ENCODE data around the gene RAB5IF. TPM values are rescaled to one million over a fixed set of nuclear protein-coding genes. Genes with fewer than 3 reads are reported as not detected.

RAB5IF gene
- total RNA-seq, 1 donor from 2014 or later = 54.9 TPM

DNA sequence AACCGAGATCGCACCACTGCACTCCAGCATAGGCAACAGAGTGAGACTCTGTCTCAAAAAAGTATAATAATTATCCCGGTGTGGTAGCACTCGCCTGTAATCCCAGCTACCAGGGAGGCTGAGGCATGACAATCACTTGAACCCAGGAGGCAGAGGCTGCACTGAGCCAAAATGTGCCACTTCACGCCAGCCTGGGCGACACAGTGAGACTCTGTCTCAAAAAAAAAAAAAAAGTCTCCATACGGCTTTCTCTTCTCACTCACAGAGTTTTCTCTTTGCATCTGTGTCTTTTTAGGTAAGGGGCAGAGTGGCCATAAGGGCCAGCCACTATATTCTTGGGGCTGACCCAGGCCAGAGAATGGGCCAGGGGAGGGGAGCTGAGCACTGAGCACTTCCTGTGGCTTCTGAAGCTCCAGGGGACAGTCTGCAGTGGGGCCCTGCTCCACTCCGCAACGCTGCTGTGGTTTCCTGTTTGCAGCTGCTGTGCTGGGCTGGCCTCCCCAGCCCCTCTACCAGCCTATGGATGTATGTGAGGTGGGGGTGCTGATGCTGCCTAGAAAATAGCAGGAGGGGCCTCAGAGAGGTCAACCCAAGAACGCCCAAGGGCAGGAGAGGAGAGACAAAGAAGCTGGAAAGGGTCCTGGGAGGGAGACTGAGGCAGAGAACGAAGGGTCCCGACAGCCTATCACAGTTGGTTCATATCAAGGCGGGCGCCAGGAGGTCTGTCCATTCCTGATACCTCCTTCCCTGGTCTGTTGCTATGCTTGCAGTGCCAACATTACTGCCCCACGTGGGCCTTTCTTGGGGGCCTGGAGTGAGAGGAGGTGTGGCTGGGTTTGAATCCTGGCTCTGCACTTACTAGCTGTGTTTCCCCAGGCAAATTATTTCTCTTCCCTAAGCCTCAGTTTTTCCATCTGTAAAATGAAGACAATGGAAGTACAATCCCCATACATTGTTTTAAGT is 24.4 kb downstream of the RAB5IF start:
- no peak overlapping the region for H3K4me3 Mint-ChIP-seq
- ChIA-PET CTCF (no interaction called here), POLR2A (interaction anchor here (0.9 kb wide), 1 partner anchor 25 kb away, joined by 5 read pairs; the partner anchor contains the start of gene RAB5IF)
- intact Hi-C loops (cut with micrococcal nuclease) = no loop called here
- no peaks in the 10 kb centered on the region for H3K27me3 Mint-ChIP-seq
- H3K36me3 Mint-ChIP-seq (ENCODE audit: low read depth) = no peaks in the 10 kb centered on the region
- H3K9me3 Mint-ChIP-seq = no peaks in the 10 kb centered on the region
- peak; percentile 66 for ATAC-seq (ENCODE audit: low read depth)
- peak overlapping the region; percentile 41 for H3K27ac Mint-ChIP-seq
- peaks cover 9% of the 10 kb centered on the region for H3K4me1 Mint-ChIP-seq
- DNase-seq = no peak
- TF ChIP-seq, protein P1, sequence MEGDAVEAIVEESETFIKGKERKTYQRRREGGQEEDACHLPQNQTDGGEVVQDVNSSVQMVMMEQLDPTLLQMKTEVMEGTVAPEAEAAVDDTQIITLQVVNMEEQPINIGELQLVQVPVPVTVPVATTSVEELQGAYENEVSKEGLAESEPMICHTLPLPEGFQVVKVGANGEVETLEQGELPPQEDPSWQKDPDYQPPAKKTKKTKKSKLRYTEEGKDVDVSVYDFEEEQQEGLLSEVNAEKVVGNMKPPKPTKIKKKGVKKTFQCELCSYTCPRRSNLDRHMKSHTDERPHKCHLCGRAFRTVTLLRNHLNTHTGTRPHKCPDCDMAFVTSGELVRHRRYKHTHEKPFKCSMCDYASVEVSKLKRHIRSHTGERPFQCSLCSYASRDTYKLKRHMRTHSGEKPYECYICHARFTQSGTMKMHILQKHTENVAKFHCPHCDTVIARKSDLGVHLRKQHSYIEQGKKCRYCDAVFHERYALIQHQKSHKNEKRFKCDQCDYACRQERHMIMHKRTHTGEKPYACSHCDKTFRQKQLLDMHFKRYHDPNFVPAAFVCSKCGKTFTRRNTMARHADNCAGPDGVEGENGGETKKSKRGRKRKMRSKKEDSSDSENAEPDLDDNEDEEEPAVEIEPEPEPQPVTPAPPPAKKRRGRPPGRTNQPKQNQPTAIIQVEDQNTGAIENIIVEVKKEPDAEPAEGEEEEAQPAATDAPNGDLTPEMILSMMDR (IDR thresholded peaks at IDR 0.05) = no peak

DNA sequence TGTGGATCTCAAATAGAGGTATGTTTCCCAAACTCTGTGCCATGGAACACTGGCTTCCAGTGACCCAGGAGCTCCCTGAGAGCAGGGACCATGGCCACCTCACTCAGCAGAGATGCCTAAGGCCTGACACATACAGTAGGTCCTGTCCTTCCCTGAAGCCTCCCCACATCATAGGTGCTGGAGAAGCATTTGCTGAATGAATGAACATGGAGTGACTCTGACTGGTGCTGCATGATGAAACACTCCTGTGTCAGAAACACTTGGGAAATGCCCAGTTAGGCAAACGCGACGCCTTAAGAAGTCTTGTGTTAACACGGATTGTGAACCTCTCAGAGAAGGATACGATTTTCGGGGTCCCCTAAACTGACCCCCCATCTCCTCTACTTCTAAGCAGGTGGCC is 26.1 kb downstream of the RAB5IF start:
- H3K27ac Mint-ChIP-seq = no peak overlapping the region
- ChIA-PET POLR2A (no interaction called here), CTCF (no interaction called here)
- H3K36me3 Mint-ChIP-seq (ENCODE audit: low read depth) = no peaks in the 10 kb centered on the region
- no peaks in the 10 kb centered on the region for H3K27me3 Mint-ChIP-seq
- no peak overlapping the region for H3K4me3 Mint-ChIP-seq
- H3K4me1 Mint-ChIP-seq = peaks cover 9% of the 10 kb centered on the region
- no peaks in the 10 kb centered on the region for H3K9me3 Mint-ChIP-seq
- TF ChIP-seq, protein P1 (IDR thresholded peaks at IDR 0.05) = no peak
- ATAC-seq (ENCODE audit: low read depth) (no peak), DNase-seq (no peak)
- intact Hi-C loops (cut with micrococcal nuclease) = no loop called here

DNA sequence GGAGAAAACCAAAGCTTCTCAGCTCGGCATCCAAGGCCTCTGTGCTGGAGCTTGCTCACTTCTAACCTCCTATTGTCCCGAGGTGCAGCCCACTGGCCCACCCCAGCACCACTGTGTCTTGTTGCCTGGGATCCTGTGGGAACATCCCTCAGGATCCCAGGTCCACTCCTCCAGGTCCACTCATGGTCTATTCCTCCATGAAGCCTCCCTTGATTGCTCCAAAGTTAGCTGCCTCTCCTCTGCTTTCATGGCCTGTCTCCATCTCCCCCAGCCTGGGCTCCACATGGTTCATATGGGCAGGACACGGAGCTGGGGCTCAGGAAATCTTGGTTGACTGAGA is 26.5 kb downstream of the RAB5IF start:
- H3K9me3 Mint-ChIP-seq = no peaks in the 10 kb centered on the region
- no peaks in the 10 kb centered on the region for H3K36me3 Mint-ChIP-seq (ENCODE audit: low read depth)
- POLR2A ChIA-PET = interaction anchor here (0.6 kb wide), 1 partner anchor 800 kb away, joined by 3 read pairs; no protein-coding TSS in a partner anchor
- H3K27ac Mint-ChIP-seq = no peak overlapping the region
- ATAC-seq (ENCODE audit: low read depth) (no peak), DNase-seq (no peak)
- H3K4me3 Mint-ChIP-seq = no peak overlapping the region
- CTCF ChIA-PET = no interaction called here
- H3K27me3 Mint-ChIP-seq = no peaks in the 10 kb centered on the region
- peaks cover 9% of the 10 kb centered on the region for H3K4me1 Mint-ChIP-seq
- TF ChIP-seq, protein P1 (IDR thresholded peaks at IDR 0.05) = no peak
- intact Hi-C loops (cut with micrococcal nuclease) = no loop called here

DNA sequence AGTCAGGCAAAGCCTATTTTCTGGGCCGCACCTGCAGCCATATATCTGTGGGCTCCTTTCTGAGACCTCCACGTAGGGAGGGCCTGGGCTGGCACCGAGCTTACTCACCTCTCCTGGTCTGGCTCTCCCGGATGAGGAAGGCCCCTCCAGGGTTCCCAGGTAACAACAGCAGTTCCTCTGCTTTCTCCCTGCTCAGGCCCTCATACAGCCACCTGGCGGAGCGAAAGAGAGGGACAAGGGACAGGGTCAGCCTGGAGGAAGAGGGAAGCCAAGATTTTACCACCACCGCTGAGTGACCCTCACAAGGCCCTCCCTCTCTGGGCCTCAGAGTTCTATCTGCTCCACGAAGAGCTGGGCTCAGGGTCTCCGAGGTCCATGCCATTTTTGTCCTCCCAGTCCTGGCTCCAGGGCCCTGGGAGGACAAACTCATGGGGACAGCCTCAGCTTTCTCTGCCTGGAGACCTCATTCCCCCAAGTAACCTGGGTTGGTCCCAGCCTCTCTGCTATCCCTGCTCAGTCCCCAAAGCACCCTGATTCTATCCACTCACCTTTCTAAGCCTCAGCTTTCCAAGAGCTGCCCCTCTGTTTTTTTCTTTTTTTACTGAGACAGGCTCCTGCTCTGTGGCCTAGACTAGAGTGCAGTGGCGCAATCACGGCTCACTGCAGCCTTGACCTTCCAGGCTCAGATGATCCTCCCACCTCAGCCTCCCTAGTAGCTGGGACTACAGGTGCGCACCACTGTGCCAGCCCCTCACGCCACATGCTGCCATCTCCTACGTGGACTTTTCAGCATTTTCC is 27.1 kb downstream of the RAB5IF start:
- TF ChIP-seq, protein P1 (IDR thresholded peaks at IDR 0.05) = no peak
- H3K4me1 Mint-ChIP-seq = peaks cover 9% of the 10 kb centered on the region
- intact Hi-C loops (cut with micrococcal nuclease) = no loop called here

DNA sequence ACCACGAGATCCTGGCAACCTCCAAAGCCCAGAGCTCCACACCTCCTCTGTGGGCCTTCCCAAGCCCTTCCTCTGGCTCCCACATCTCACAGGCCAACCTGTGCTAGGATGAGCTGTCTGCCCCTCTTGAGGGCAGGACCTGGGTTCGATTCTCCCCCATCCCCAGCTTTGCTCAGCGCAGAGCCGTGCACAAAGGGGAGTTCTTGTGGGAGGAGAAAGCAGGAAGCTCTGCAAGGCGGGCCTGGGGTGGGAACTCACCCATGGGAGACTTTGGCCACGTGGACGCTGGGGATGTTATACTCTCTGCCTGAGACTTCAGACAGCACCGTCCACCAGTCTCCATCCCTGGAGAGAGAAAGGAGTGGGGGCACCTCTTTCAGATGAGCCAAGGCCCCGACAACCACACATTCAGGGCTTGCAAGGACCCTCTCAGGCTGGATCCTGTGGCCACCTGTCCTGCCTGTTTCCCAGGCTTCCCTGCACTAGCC is 27.8 kb downstream of the RAB5IF start:
- H3K36me3 Mint-ChIP-seq (ENCODE audit: low read depth) = no peaks in the 10 kb centered on the region
- POLR2A ChIA-PET = no interaction called here

More for the DNA sequence above, 27.1 kb downstream of the RAB5IF start:
- no peak for DNase-seq
- POLR2A ChIA-PET = interaction anchor here (0.6 kb wide), 1 partner anchor 799 kb away, joined by 3 read pairs; no protein-coding TSS in a partner anchor
- Mint-ChIP-seq H3K4me3 (no peak overlapping the region), H3K27ac (no peak overlapping the region), H3K27me3 (no peaks in the 10 kb centered on the region), H3K36me3 (ENCODE audit: low read depth) (no peaks in the 10 kb centered on the region), H3K9me3 (no peaks in the 10 kb centered on the region)
- CTCF ChIA-PET = no interaction called here
- no peak for ATAC-seq (ENCODE audit: low read depth)

More for the DNA sequence above, 27.8 kb downstream of the RAB5IF start:
- TF ChIP-seq, protein P1 (IDR thresholded peaks at IDR 0.05) = no peak
- intact Hi-C loops (cut with micrococcal nuclease) = no loop called here
- H3K4me3 Mint-ChIP-seq = no peak overlapping the region
- H3K27ac Mint-ChIP-seq = no peak overlapping the region
- H3K4me1 Mint-ChIP-seq = peaks cover 9% of the 10 kb centered on the region
- DNase-seq = no peak
- CTCF ChIA-PET = no interaction called here
- ATAC-seq (ENCODE audit: low read depth) = no peak
- no peaks in the 10 kb centered on the region for H3K27me3 Mint-ChIP-seq
- no peaks in the 10 kb centered on the region for H3K9me3 Mint-ChIP-seq

Measured in activated B cell treated with CpG ODN at 0.5 μM for 24 hours (primary cell).